ENCODE results near the gene GPC5.

DNA sequence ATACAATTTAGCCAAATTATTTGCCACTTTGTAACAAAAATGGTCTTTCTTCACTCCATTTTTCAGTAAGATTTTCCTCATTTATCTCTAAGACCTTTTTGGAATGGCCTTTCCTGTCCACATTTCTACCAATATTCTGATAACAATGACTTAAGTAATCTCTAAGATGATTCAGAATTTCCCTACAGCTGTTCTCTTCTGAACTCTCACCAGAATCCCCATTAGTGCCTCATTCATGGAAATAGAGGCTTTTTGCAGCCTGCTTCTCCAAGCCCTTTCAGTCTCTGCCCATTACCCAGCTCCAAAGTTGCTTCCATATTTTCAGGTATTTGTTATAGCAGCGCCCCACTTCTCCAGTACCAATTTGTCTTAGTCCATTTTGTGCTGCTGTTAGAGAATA, 867.0 kb downstream of the GPC5 start:
- TF ChIP-seq FOXA1 (IDR thresholded peaks at IDR 0.05): no peak
- no peak for TF ChIP-seq SUZ12 (IDR thresholded peaks at IDR 0.05)
- no peak for TF ChIP-seq ARNT (IDR thresholded peaks at IDR 0.05)
- no peak for TF ChIP-seq ZNF384 (IDR thresholded peaks at IDR 0.05)
- no peak for TF ChIP-seq ELF4 (IDR thresholded peaks at IDR 0.05)
- TF ChIP-seq, protein P1, sequence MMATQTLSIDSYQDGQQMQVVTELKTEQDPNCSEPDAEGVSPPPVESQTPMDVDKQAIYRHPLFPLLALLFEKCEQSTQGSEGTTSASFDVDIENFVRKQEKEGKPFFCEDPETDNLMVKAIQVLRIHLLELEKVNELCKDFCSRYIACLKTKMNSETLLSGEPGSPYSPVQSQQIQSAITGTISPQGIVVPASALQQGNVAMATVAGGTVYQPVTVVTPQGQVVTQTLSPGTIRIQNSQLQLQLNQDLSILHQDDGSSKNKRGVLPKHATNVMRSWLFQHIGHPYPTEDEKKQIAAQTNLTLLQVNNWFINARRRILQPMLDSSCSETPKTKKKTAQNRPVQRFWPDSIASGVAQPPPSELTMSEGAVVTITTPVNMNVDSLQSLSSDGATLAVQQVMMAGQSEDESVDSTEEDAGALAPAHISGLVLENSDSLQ (IDR thresholded peaks at IDR 0.05): no peak
- TF ChIP-seq BHLHE40 (IDR thresholded peaks at IDR 0.05; ENCODE audit: borderline replicate concordance): no peak
- no peak for TF ChIP-seq FOXK2 (IDR thresholded peaks at IDR 0.05)
- TF ChIP-seq NFRKB (IDR thresholded peaks at IDR 0.05): no peak
- TF ChIP-seq TARDBP (IDR thresholded peaks at IDR 0.05): no peak
- no peak for TF ChIP-seq LEF1 (IDR thresholded peaks at IDR 0.05; ENCODE audit: borderline replicate concordance)

Data from HEK293T (cell line).